Measurements from ENCODE around the gene ABCC4. TPM values are rescaled to one million over a fixed set of nuclear protein-coding genes. Genes with fewer than 3 reads are reported as not detected.
A peak's percentile ranks its signal among the peaks of the same experiment; 100 is the strongest.

The ABCC4 gene
- total and polyA plus RNA-seq, 4 donors, result 0.74 to 22.5 (median 2.0) TPM

- H3K4me3 ChIP-seq (ENCODE audit: low read depth in 1 of 3, low read length in 3 of 3), result no peak overlapping the region
- TF ChIP-seq YY1 (IDR thresholded peaks at IDR 0.05), result no peak
- no peak for TF ChIP-seq RXRA (IDR thresholded peaks at IDR 0.05)
- TF ChIP-seq, protein P1, sequence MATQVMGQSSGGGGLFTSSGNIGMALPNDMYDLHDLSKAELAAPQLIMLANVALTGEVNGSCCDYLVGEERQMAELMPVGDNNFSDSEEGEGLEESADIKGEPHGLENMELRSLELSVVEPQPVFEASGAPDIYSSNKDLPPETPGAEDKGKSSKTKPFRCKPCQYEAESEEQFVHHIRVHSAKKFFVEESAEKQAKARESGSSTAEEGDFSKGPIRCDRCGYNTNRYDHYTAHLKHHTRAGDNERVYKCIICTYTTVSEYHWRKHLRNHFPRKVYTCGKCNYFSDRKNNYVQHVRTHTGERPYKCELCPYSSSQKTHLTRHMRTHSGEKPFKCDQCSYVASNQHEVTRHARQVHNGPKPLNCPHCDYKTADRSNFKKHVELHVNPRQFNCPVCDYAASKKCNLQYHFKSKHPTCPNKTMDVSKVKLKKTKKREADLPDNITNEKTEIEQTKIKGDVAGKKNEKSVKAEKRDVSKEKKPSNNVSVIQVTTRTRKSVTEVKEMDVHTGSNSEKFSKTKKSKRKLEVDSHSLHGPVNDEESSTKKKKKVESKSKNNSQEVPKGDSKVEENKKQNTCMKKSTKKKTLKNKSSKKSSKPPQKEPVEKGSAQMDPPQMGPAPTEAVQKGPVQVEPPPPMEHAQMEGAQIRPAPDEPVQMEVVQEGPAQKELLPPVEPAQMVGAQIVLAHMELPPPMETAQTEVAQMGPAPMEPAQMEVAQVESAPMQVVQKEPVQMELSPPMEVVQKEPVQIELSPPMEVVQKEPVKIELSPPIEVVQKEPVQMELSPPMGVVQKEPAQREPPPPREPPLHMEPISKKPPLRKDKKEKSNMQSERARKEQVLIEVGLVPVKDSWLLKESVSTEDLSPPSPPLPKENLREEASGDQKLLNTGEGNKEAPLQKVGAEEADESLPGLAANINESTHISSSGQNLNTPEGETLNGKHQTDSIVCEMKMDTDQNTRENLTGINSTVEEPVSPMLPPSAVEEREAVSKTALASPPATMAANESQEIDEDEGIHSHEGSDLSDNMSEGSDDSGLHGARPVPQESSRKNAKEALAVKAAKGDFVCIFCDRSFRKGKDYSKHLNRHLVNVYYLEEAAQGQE (IDR thresholded peaks at IDR 0.05), result no peak
- no peak for TF ChIP-seq FOXA2 (IDR thresholded peaks at IDR 0.05)
- no peak for TF ChIP-seq RAD21 (IDR thresholded peaks at IDR 0.05)
- TF ChIP-seq CTCF (IDR thresholded peaks at IDR 0.05; ENCODE audit: low read depth, low read length, missing input control), result no peak
- TF ChIP-seq NR2F2 (IDR thresholded peaks at IDR 0.05), result no peak
- no peak for TF ChIP-seq TAF1 (conservative IDR thresholded peaks at IDR 0.05)
- no peak for TF ChIP-seq JUND (IDR thresholded peaks at IDR 0.05)
- TF ChIP-seq, protein P2, sequence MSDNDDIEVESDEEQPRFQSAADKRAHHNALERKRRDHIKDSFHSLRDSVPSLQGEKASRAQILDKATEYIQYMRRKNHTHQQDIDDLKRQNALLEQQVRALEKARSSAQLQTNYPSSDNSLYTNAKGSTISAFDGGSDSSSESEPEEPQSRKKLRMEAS (IDR thresholded peaks at IDR 0.05), result no peak
- no peak for TF ChIP-seq SP1 (IDR thresholded peaks at IDR 0.05)
- no peak for TF ChIP-seq HNF4A (conservative IDR thresholded peaks at IDR 0.05)
- TF ChIP-seq, protein P3, sequence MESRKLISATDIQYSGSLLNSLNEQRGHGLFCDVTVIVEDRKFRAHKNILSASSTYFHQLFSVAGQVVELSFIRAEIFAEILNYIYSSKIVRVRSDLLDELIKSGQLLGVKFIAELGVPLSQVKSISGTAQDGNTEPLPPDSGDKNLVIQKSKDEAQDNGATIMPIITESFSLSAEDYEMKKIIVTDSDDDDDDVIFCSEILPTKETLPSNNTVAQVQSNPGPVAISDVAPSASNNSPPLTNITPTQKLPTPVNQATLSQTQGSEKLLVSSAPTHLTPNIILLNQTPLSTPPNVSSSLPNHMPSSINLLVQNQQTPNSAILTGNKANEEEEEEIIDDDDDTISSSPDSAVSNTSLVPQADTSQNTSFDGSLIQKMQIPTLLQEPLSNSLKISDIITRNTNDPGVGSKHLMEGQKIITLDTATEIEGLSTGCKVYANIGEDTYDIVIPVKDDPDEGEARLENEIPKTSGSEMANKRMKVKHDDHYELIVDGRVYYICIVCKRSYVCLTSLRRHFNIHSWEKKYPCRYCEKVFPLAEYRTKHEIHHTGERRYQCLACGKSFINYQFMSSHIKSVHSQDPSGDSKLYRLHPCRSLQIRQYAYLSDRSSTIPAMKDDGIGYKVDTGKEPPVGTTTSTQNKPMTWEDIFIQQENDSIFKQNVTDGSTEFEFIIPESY (IDR thresholded peaks at IDR 0.05), result no peak
- TF ChIP-seq GABPA (IDR thresholded peaks at IDR 0.05 in 1 of 2, conservative IDR thresholded peaks at IDR 0.05 in 1 of 2), result no peak
- TF ChIP-seq FOXA1 (IDR thresholded peaks at IDR 0.05), result no peak
- no peak for TF ChIP-seq HNF4G (IDR thresholded peaks at IDR 0.05)
- DNase-seq (ENCODE audit: low spot score), result no peak
- H3K9ac ChIP-seq (ENCODE audit: low read depth in 1 of 2, low read length in 2 of 2), result no peak overlapping the region
- H3K27me3 ChIP-seq (ENCODE audit: control insufficient read depth in 4 of 4, insufficient read depth in 4 of 4, low read length in 3 of 4), result no peaks in the 10 kb centered on the region
- peaks cover 2 to 38% (median 30%) of the 10 kb centered on the region in 4 donors for H3K4me1 ChIP-seq (ENCODE audit: control insufficient read depth in 4 of 4, insufficient read depth in 4 of 4, low read length in 3 of 4)
- H3K36me3 ChIP-seq (ENCODE audit: control insufficient read depth in 4 of 4, insufficient read depth in 3 of 4, low read depth in 1 of 4, low read length in 3 of 4), result no peaks in the 10 kb centered on the region
- WGBS, result 94% methylated on average over 8 of the region's 8 CpGs
- H3K9me3 ChIP-seq (ENCODE audit: control insufficient read depth in 4 of 4, low read length in 3 of 4), result no peaks in the 10 kb centered on the region
- peak overlapping the region in 1 of 2 donors; percentile 80 for H3K27ac ChIP-seq (ENCODE audit: low read depth in 1 of 2, low read length in 2 of 2)
Measured at GRCh38 chr13:95298169-95298965, 2.9 kb downstream of the ABCC4 start.
